ENCODE data around the gene B3GLCT. TPM values are rescaled to one million over a fixed set of nuclear protein-coding genes. Genes with fewer than 3 reads are reported as not detected.

B3GLCT gene
- total and polyA plus RNA-seq, 2 donors (not counting 3 experiments of a cell fraction or from before 2014, with no cell fraction given), result 5.2 to 14.6 TPM

GRCh38 chr13:31282741-31283455, 83.1 kb downstream of the B3GLCT start:
- FAIRE-seq, result no peak
- Histone ChIP-seq H3K4me2 (ENCODE audit: insufficient read depth, low read length) (no peak overlapping the region), H3K27me3 (ENCODE audit: control insufficient read depth in 2 of 2, insufficient read depth in 2 of 2, low read length in 2 of 2) (no peaks in the 10 kb centered on the region), H2AFZ (ENCODE audit: low read depth, low read length) (no peak overlapping the region), H4K20me1 (replicated peaks; ENCODE audit: control insufficient read depth, extremely low read depth, insufficient read depth, low read length) (no peaks in the 10 kb centered on the region), H3K79me2 (ENCODE audit: control insufficient read depth, insufficient read depth, low read length) (no peaks in the 10 kb centered on the region), H3K4me1 (ENCODE audit: control insufficient read depth, extremely low read depth, insufficient read depth, low read length) (no peaks in the 10 kb centered on the region), H3K36me3 (ENCODE audit: control insufficient read depth in 2 of 2, extremely low read depth in 1 of 2, insufficient read depth in 2 of 2, low read length in 2 of 2) (peaks cover 0 to 3% of the 10 kb centered on the region in 2 experiments), H3K9me1 (replicated peaks; ENCODE audit: control insufficient read depth, extremely low read depth, insufficient read depth, low read length) (no peaks in the 10 kb centered on the region), H3K9me3 (replicated peaks; ENCODE audit: control insufficient read depth, insufficient read depth, low read length) (no peaks in the 10 kb centered on the region), H3K9ac (replicated peaks; ENCODE audit: extremely low read depth, insufficient read depth, low read length) (no peak overlapping the region), H3K27ac (ENCODE audit: insufficient read depth, low read depth, low read length) (no peak overlapping the region), H3K4me3 (replicated peaks in 1 of 3; ENCODE audit: insufficient read depth in 1 of 3, low read depth in 1 of 3, low read length in 3 of 3) (no peak overlapping the region)
- TF ChIP-seq MAX (IDR thresholded peaks at IDR 0.05; ENCODE audit: insufficient read depth, insufficient read length) (no peak), EZH2 (IDR thresholded peaks at IDR 0.05; ENCODE audit: borderline replicate concordance, low read depth, low read length, severe bottlenecking) (no peak), FOS (IDR thresholded peaks at IDR 0.05; ENCODE audit: borderline replicate concordance, insufficient read depth, low read length) (no peak), POLR2AphosphoS5 (IDR thresholded peaks at IDR 0.05; ENCODE audit: insufficient read depth, low read depth, low read length) (no peak), CTCF (IDR thresholded peaks at IDR 0.05; ENCODE audit: extremely low read depth in 1 of 2, insufficient read depth in 1 of 2, low read depth in 1 of 2, low read length in 2 of 2) (no peak), JUN (IDR thresholded peaks at IDR 0.05; ENCODE audit: borderline replicate concordance, insufficient read depth, insufficient read length, low read depth) (no peak), GATA2 (IDR thresholded peaks at IDR 0.05; ENCODE audit: insufficient read depth, insufficient read length, low read depth, low read length) (no peak), POLR2A (IDR thresholded peaks at IDR 0.05; ENCODE audit: low read depth, low read length) (no peak), MYC (IDR thresholded peaks at IDR 0.05; ENCODE audit: low read depth, low read length) (no peak)
- POLR2A ChIA-PET, result no interaction called here
- dilution Hi-C loops (cut with MboI; ENCODE audit: extremely low pct_ligation_motif_present, low sequenced_read_pairs) (no loop called here), intact Hi-C loops (cut with micrococcal nuclease) (no loop called here)
- DNase-seq (ENCODE audit: low read depth, low spot score), result no peak
- no TSS peak for BruUV-seq (replicated peaks)
- CTCF ChIA-PET, result no interaction called here

All from endothelial cell of umbilical vein (primary cell).